IMR-90 (cell line): ENCODE data around the gene EIF4G3.

ENCODE experiments used
- POLR2A ChIP-seq: IDR thresholded peaks from 2 replicates; pipeline ENCODE4 v1.6.1; 2012; ENCODE audit warnings: mild to moderate bottlenecking, low read depth, low read length
- TF ChIP-seq, protein P1 (sequence below): conservative IDR thresholded peaks from 2 replicates; pipeline ENCODE4 v1.5.1; 2012; ENCODE audit warnings: mild to moderate bottlenecking, low read depth, low read length, improper control_type of control experiment

- TF ChIP-seq, protein P1, sequence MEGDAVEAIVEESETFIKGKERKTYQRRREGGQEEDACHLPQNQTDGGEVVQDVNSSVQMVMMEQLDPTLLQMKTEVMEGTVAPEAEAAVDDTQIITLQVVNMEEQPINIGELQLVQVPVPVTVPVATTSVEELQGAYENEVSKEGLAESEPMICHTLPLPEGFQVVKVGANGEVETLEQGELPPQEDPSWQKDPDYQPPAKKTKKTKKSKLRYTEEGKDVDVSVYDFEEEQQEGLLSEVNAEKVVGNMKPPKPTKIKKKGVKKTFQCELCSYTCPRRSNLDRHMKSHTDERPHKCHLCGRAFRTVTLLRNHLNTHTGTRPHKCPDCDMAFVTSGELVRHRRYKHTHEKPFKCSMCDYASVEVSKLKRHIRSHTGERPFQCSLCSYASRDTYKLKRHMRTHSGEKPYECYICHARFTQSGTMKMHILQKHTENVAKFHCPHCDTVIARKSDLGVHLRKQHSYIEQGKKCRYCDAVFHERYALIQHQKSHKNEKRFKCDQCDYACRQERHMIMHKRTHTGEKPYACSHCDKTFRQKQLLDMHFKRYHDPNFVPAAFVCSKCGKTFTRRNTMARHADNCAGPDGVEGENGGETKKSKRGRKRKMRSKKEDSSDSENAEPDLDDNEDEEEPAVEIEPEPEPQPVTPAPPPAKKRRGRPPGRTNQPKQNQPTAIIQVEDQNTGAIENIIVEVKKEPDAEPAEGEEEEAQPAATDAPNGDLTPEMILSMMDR = no peak
- TF ChIP-seq POLR2A = no peak
Measured at GRCh38 chr1:21188235-21188634, 11.5 kb upstream of the EIF4G3 start.
